ENCODE data around the gene KIF26A. TPM values are rescaled to one million over a fixed set of nuclear protein-coding genes. Genes with fewer than 3 reads are reported as not detected.

KIF26A gene
- total RNA-seq, 1 donor from 2014 or later, result not detected

- Mint-ChIP-seq H3K36me3 (ENCODE audit: low read depth) (no peaks in the 10 kb centered on the region), H3K9me3 (no peaks in the 10 kb centered on the region), H3K4me1 (no peaks in the 10 kb centered on the region), H3K4me3 (no peak overlapping the region), H3K27me3 (peaks cover 6% of the 10 kb centered on the region), H3K27ac (no peak overlapping the region)
- ChIA-PET POLR2A (no interaction called here), CTCF (no interaction called here)
- intact Hi-C loops (cut with micrococcal nuclease), result no loop called here
- DNase-seq (no peak), ATAC-seq (ENCODE audit: low read depth) (no peak)
- TF ChIP-seq CTCF (IDR thresholded peaks at IDR 0.05), result no peak
Measured at GRCh38 chr14:104209985-104210816, 71.8 kb downstream of the KIF26A start.

GRCh38 chr14:104210817-104211195 is 72.4 kb downstream of the KIF26A start:
- Mint-ChIP-seq H3K27ac (no peak overlapping the region), H3K4me1 (no peaks in the 10 kb centered on the region), H3K9me3 (no peaks in the 10 kb centered on the region), H3K4me3 (no peak overlapping the region), H3K27me3 (peaks cover 6% of the 10 kb centered on the region), H3K36me3 (ENCODE audit: low read depth) (no peaks in the 10 kb centered on the region)
- TF ChIP-seq CTCF (IDR thresholded peaks at IDR 0.05), result no peak
- intact Hi-C loops (cut with micrococcal nuclease), result no loop called here
- CTCF ChIA-PET, result no interaction called here
- DNase-seq (no peak), ATAC-seq (ENCODE audit: low read depth) (no peak)
- POLR2A ChIA-PET, result no interaction called here

- Mint-ChIP-seq H3K4me1 (no peaks in the 10 kb centered on the region), H3K4me3 (no peak overlapping the region), H3K27me3 (peaks cover 6% of the 10 kb centered on the region), H3K27ac (no peak overlapping the region), H3K9me3 (no peaks in the 10 kb centered on the region), H3K36me3 (ENCODE audit: low read depth) (no peaks in the 10 kb centered on the region)
- ChIA-PET CTCF (no interaction called here), POLR2A (no interaction called here)
- ATAC-seq (ENCODE audit: low read depth) (no peak), DNase-seq (no peak)
- no peak for TF ChIP-seq CTCF (IDR thresholded peaks at IDR 0.05)
- intact Hi-C loops (cut with micrococcal nuclease), result no loop called here
Measured at GRCh38 chr14:104211215-104211614, 72.8 kb downstream of the KIF26A start.

- CTCF ChIA-PET, result no interaction called here
- no peak for TF ChIP-seq CTCF (IDR thresholded peaks at IDR 0.05)
- DNase-seq (no peak), ATAC-seq (ENCODE audit: low read depth) (no peak)
- Mint-ChIP-seq H3K27ac (no peak overlapping the region), H3K27me3 (peaks cover 4% of the 10 kb centered on the region), H3K4me1 (no peaks in the 10 kb centered on the region), H3K4me3 (no peak overlapping the region), H3K9me3 (no peaks in the 10 kb centered on the region), H3K36me3 (ENCODE audit: low read depth) (no peaks in the 10 kb centered on the region)
- POLR2A ChIA-PET, result no interaction called here
- intact Hi-C loops (cut with micrococcal nuclease), result no loop called here
Measured at GRCh38 chr14:104211741-104212140, 73.4 kb downstream of the KIF26A start.

GRCh38 chr14:104212206-104213095 is 74.1 kb downstream of the KIF26A start:
- H3K36me3 Mint-ChIP-seq (ENCODE audit: low read depth), result no peaks in the 10 kb centered on the region
- H3K4me3 Mint-ChIP-seq, result no peak overlapping the region
- ChIA-PET CTCF (no interaction called here), POLR2A (no interaction called here)
- H3K27me3 Mint-ChIP-seq, result peaks cover 4% of the 10 kb centered on the region
- H3K9me3 Mint-ChIP-seq, result no peaks in the 10 kb centered on the region
- H3K4me1 Mint-ChIP-seq, result no peaks in the 10 kb centered on the region
- DNase-seq (no peak), ATAC-seq (ENCODE audit: low read depth) (no peak)
- TF ChIP-seq CTCF (IDR thresholded peaks at IDR 0.05), result no peak
- H3K27ac Mint-ChIP-seq, result no peak overlapping the region
- intact Hi-C loops (cut with micrococcal nuclease), result no loop called here

Measured in activated B cell treated with CpG ODN at 0.5 μM for 24 hours (primary cell).